ENCODE results near the gene OR10H3. TPM values are rescaled to one million over a fixed set of nuclear protein-coding genes. Genes with fewer than 3 reads are reported as not detected.
"Not testable (repeated sequence)": the region's sequence is repeated elsewhere in the genome, so short reads cannot be mapped to it uniquely, and the experiment has no call there.

OR10H3 gene
- polyA plus RNA-seq, 1 donor from 2014 or later = not detected

GRCh38 chr19:15759962-15760565 is 22.3 kb downstream of the OR10H3 start:
- H4K20me1 ChIP-seq (ENCODE audit: insufficient read depth) = no peaks in the 10 kb centered on the region
- H3K79me2 ChIP-seq (replicated peaks; ENCODE audit: insufficient read depth, low read length) = no peaks in the 10 kb centered on the region
- no peak overlapping the region for H3K4me3 ChIP-seq (ENCODE audit: low read length)
- H3K27ac ChIP-seq (ENCODE audit: low read length) = no peak overlapping the region
- no peak overlapping the region for H3K9ac ChIP-seq (ENCODE audit: low read length)
- H3F3A ChIP-seq (ENCODE audit: insufficient read depth, low read length, poor library complexity, severe bottlenecking) = no peaks in the 10 kb centered on the region
- H3K4me2 ChIP-seq (ENCODE audit: low read length) = no peak overlapping the region
- H2AFZ ChIP-seq (ENCODE audit: low read depth, low read length) = no peak overlapping the region
- no peaks in the 10 kb centered on the region for H3K27me3 ChIP-seq (ENCODE audit: insufficient read depth, low read depth, low read length)
- no peak for TF ChIP-seq RAD21 (conservative IDR thresholded peaks at IDR 0.05)
- TF ChIP-seq MXI1 (conservative IDR thresholded peaks at IDR 0.05; ENCODE audit: poor library complexity, severe bottlenecking) = no peak
- TF ChIP-seq EP300 (conservative IDR thresholded peaks at IDR 0.05; ENCODE audit: poor library complexity, severe bottlenecking) = no peak
- TF ChIP-seq, protein P1, sequence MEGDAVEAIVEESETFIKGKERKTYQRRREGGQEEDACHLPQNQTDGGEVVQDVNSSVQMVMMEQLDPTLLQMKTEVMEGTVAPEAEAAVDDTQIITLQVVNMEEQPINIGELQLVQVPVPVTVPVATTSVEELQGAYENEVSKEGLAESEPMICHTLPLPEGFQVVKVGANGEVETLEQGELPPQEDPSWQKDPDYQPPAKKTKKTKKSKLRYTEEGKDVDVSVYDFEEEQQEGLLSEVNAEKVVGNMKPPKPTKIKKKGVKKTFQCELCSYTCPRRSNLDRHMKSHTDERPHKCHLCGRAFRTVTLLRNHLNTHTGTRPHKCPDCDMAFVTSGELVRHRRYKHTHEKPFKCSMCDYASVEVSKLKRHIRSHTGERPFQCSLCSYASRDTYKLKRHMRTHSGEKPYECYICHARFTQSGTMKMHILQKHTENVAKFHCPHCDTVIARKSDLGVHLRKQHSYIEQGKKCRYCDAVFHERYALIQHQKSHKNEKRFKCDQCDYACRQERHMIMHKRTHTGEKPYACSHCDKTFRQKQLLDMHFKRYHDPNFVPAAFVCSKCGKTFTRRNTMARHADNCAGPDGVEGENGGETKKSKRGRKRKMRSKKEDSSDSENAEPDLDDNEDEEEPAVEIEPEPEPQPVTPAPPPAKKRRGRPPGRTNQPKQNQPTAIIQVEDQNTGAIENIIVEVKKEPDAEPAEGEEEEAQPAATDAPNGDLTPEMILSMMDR (IDR thresholded peaks at IDR 0.05; ENCODE audit: poor library complexity, severe bottlenecking) = no peak
- no peak for TF ChIP-seq REST (IDR thresholded peaks at IDR 0.05; ENCODE audit: borderline replicate concordance)
- TF ChIP-seq TAF1 (IDR thresholded peaks at IDR 0.05; ENCODE audit: low read depth) = no peak
- TF ChIP-seq EZH2 (IDR thresholded peaks at IDR 0.05; ENCODE audit: borderline replicate concordance, insufficient read depth, low read length, poor library complexity, severe bottlenecking) = no peak
- no peak for TF ChIP-seq POLR2AphosphoS5 (IDR thresholded peaks at IDR 0.05)
- TF ChIP-seq SMC3 (conservative IDR thresholded peaks at IDR 0.05; ENCODE audit: poor library complexity) = no peak
- no peaks in the 10 kb centered on the region for H3K36me3 ChIP-seq (ENCODE audit: insufficient read depth, low read length)
- no peaks in the 10 kb centered on the region for H3K9me3 ChIP-seq (ENCODE audit: low read length)
- no peaks in the 10 kb centered on the region for H3K9me2 ChIP-seq (ENCODE audit: insufficient read depth, low read length)

DNA sequence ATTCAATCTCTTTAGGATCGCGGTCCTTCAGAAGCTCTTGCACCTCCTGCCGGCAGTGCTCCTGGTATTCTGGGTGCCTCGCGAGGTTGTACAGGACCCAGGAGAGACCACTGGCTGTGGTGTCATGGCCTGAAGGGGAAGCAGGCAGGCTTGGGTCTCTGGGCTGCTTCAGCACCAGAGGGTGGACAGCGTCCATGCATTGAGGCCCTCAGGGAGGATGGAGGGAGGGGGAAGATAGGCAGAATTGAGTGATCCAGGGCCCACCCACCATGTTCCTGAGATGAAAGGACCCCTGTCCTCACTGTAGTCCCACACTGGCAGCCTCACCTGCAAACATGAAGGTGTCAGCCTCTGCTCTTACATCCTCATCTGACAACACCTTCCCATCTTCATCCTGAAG is 31.8 kb downstream of the OR10H3 start:
- H3K9ac ChIP-seq (ENCODE audit: low read length) = no peak overlapping the region
- H3K79me2 ChIP-seq (replicated peaks; ENCODE audit: insufficient read depth, low read length) = no peaks in the 10 kb centered on the region
- no peaks in the 10 kb centered on the region for H3K27me3 ChIP-seq (ENCODE audit: insufficient read depth, low read depth, low read length)
- H3K9me3 ChIP-seq (ENCODE audit: low read length) = peaks cover 2% of the 10 kb centered on the region
- no peak overlapping the region for H3K27ac ChIP-seq (ENCODE audit: low read length)
- H3K4me2 ChIP-seq (ENCODE audit: low read length) = no peak overlapping the region
- no peak overlapping the region for H2AFZ ChIP-seq (ENCODE audit: low read depth, low read length)
- no peaks in the 10 kb centered on the region for H3K9me2 ChIP-seq (ENCODE audit: insufficient read depth, low read length)
- H3K4me3 ChIP-seq (ENCODE audit: low read length) = no peak overlapping the region
- H4K20me1 ChIP-seq (ENCODE audit: insufficient read depth) = no peaks in the 10 kb centered on the region
- no peaks in the 10 kb centered on the region for H3K36me3 ChIP-seq (ENCODE audit: insufficient read depth, low read length)
- TF ChIP-seq, protein P1 (IDR thresholded peaks at IDR 0.05; ENCODE audit: poor library complexity, severe bottlenecking) = no peak
- H3F3A ChIP-seq (ENCODE audit: insufficient read depth, low read length, poor library complexity, severe bottlenecking) = no peaks in the 10 kb centered on the region

GRCh38 chr19:15774159-15774558 is 36.4 kb downstream of the OR10H3 start:
- H3K9me2 ChIP-seq (ENCODE audit: insufficient read depth, low read length); H3K4me3 ChIP-seq (ENCODE audit: low read length); H3K9ac ChIP-seq (ENCODE audit: low read length); H3K79me2 ChIP-seq (replicated peaks; ENCODE audit: insufficient read depth, low read length); H3K27ac ChIP-seq (ENCODE audit: low read length); H3K27me3 ChIP-seq (ENCODE audit: insufficient read depth, low read depth, low read length); H4K20me1 ChIP-seq (ENCODE audit: insufficient read depth); H3F3A ChIP-seq (ENCODE audit: insufficient read depth, low read length, poor library complexity, severe bottlenecking); H2AFZ ChIP-seq (ENCODE audit: low read depth, low read length); H3K9me3 ChIP-seq (ENCODE audit: low read length); H3K36me3 ChIP-seq (ENCODE audit: insufficient read depth, low read length); H3K4me2 ChIP-seq (ENCODE audit: low read length): not testable (repeated sequence)

Measured in neural cell (in vitro differentiated cells).